NT2/D1 (cell line): ENCODE data around the gene BAG5.

Source experiments
- SUZ12 ChIP-seq: IDR thresholded peaks from 2 replicates; pipeline ENCODE4 v1.6.1; 2011; ENCODE audit not compliant: insufficient read length, insufficient read depth; ENCODE audit errors: extremely low read depth
- YY1 ChIP-seq: IDR thresholded peaks from 2 replicates; pipeline ENCODE4 v1.6.1; 2011; ENCODE audit not compliant: insufficient read length, insufficient read depth
- ZNF274 ChIP-seq: IDR thresholded peaks from 2 replicates; pipeline ENCODE4 v1.6.1; 2011; ENCODE audit warnings: mild to moderate bottlenecking, low read depth, low read length

DNA sequence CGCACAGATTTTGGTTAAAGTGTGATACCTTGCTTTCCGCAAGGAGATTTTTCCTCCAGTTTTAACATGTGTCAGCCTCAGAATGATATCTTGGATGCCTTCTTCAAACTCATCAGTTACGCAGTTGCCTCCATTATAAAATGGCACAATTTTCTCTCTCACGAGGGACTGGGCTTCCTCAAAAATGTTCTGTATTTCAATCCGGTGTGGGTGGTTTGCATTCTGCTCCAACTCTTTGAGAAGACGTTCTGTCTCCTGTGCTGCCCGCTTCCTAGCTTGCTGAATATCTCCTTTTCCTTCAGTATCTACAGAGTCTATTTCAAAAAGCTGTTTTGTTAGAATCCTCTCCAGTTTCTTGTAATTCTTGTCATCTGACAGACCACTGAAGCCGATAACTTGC is 1.8 kb downstream of the BAG5 start:
- no peak for TF ChIP-seq SUZ12
- TF ChIP-seq ZNF274: no peak
- TF ChIP-seq YY1: no peak
